ENCODE measurements around the gene IMMT. TPM values are rescaled to one million over a fixed set of nuclear protein-coding genes. Genes with fewer than 3 reads are reported as not detected.

The IMMT gene
- total RNA-seq, 1 donor from 2014 or later: 70.4 TPM

GRCh38 chr2:86150502-86150901, 44.8 kb downstream of the IMMT start:
- H3K27me3 Mint-ChIP-seq (ENCODE audit: low read depth): no peaks in the 10 kb centered on the region
- H3K4me3 Mint-ChIP-seq: no peak overlapping the region
- H3K4me1 Mint-ChIP-seq: no peaks in the 10 kb centered on the region
- no peak for TF ChIP-seq CTCF (IDR thresholded peaks at IDR 0.05; ENCODE audit: unreplicated experiment)
- DNase-seq (ENCODE audit: low spot score in 2 of 2, unreplicated experiment in 2 of 2): no peak
- H3K27ac Mint-ChIP-seq: no peak overlapping the region
- H3K36me3 Mint-ChIP-seq: peaks cover 45% of the 10 kb centered on the region
- H3K9me3 Mint-ChIP-seq: no peaks in the 10 kb centered on the region

GRCh38 chr2:86147793-86148192, 47.5 kb downstream of the IMMT start:
- H3K9me3 Mint-ChIP-seq: no peaks in the 10 kb centered on the region
- H3K4me3 Mint-ChIP-seq: no peak overlapping the region
- no peak overlapping the region for H3K27ac Mint-ChIP-seq
- H3K4me1 Mint-ChIP-seq: no peaks in the 10 kb centered on the region
- H3K36me3 Mint-ChIP-seq: peaks cover 54% of the 10 kb centered on the region
- no peaks in the 10 kb centered on the region for H3K27me3 Mint-ChIP-seq (ENCODE audit: low read depth)
- DNase-seq (ENCODE audit: low spot score in 2 of 2, unreplicated experiment in 2 of 2): no peak
- TF ChIP-seq CTCF (IDR thresholded peaks at IDR 0.05; ENCODE audit: unreplicated experiment): no peak

- H3K4me1 Mint-ChIP-seq: no peaks in the 10 kb centered on the region
- no peaks in the 10 kb centered on the region for H3K27me3 Mint-ChIP-seq (ENCODE audit: low read depth)
- no peak for TF ChIP-seq CTCF (IDR thresholded peaks at IDR 0.05; ENCODE audit: unreplicated experiment)
- DNase-seq (ENCODE audit: low spot score in 2 of 2, unreplicated experiment in 2 of 2): no peak
- no peaks in the 10 kb centered on the region for H3K9me3 Mint-ChIP-seq
- peak overlapping the region; percentile 21 for H3K27ac Mint-ChIP-seq
- H3K4me3 Mint-ChIP-seq: no peak overlapping the region
- H3K36me3 Mint-ChIP-seq: peaks cover 54% of the 10 kb centered on the region
These were observed 51.2 kb downstream of the IMMT start for GRCh38 chr2:86143926-86144685.

- Mint-ChIP-seq H3K27ac (no peak overlapping the region), H3K9me3 (no peaks in the 10 kb centered on the region), H3K27me3 (ENCODE audit: low read depth) (no peaks in the 10 kb centered on the region), H3K4me1 (no peaks in the 10 kb centered on the region), H3K4me3 (no peak overlapping the region), H3K36me3 (peaks cover 58% of the 10 kb centered on the region)
- TF ChIP-seq CTCF (IDR thresholded peaks at IDR 0.05; ENCODE audit: unreplicated experiment): no peak
- DNase-seq (ENCODE audit: low spot score in 2 of 2, unreplicated experiment in 2 of 2): no peak
These were observed 52.0 kb downstream of the IMMT start for GRCh38 chr2:86143307-86143706.

GRCh38 chr2:86142436-86143257, 52.6 kb downstream of the IMMT start:
- Mint-ChIP-seq H3K36me3 (peaks cover 58% of the 10 kb centered on the region), H3K9me3 (no peaks in the 10 kb centered on the region), H3K27ac (no peak overlapping the region), H3K4me3 (no peak overlapping the region), H3K4me1 (no peaks in the 10 kb centered on the region), H3K27me3 (ENCODE audit: low read depth) (no peaks in the 10 kb centered on the region)
- TF ChIP-seq CTCF (IDR thresholded peaks at IDR 0.05; ENCODE audit: unreplicated experiment): no peak
- no peak for DNase-seq (ENCODE audit: low spot score in 2 of 2, unreplicated experiment in 2 of 2)
